Measurements from ENCODE around the gene GRIK4. TPM values are rescaled to one million over a fixed set of nuclear protein-coding genes. Genes with fewer than 3 reads are reported as not detected.

Gene GRIK4
- total RNA-seq, 2 donors from 2014 or later, result 0.05 to 1.7 TPM

- Histone ChIP-seq H3K27me3 (replicated peaks; ENCODE audit: insufficient read depth) (peaks cover 2% of the 10 kb centered on the region), H3K27ac (no peak overlapping the region), H3K9me3 (no peaks in the 10 kb centered on the region), H3K4me1 (replicated peaks) (no peaks in the 10 kb centered on the region), H3K4me3 (no peak overlapping the region), H3K36me3 (no peaks in the 10 kb centered on the region)
- intact Hi-C loops (cut with DNase I), result no loop called here
- 56% methylated on average over 38 of the region's 39 CpGs for WGBS
- TF ChIP-seq POLR2A (IDR thresholded peaks at IDR 0.05) (no peak), POLR2AphosphoS5 (IDR thresholded peaks at IDR 0.05) (no peak), CTCF (IDR thresholded peaks at IDR 0.05) (no peak)
- DNase-seq (ENCODE audit: low spot score), result no peak
Measured at GRCh38 chr11:120516461-120517389, 5.2 kb downstream of the GRIK4 start.

GRCh38 chr11:120517390-120517761, 5.8 kb downstream of the GRIK4 start:
- no peak for TF ChIP-seq CTCF (IDR thresholded peaks at IDR 0.05)
- TF ChIP-seq POLR2A (IDR thresholded peaks at IDR 0.05), result no peak
- TF ChIP-seq POLR2AphosphoS5 (IDR thresholded peaks at IDR 0.05), result no peak
- H3K4me1 ChIP-seq (replicated peaks), result no peaks in the 10 kb centered on the region
- intact Hi-C loops (cut with DNase I), result no loop called here
- H3K36me3 ChIP-seq, result no peaks in the 10 kb centered on the region
- WGBS, result 52% methylated on average over 13 of the region's 13 CpGs
- no peaks in the 10 kb centered on the region for H3K9me3 ChIP-seq
- no peak for DNase-seq (ENCODE audit: low spot score)
- peaks cover under 1% of the 10 kb centered on the region for H3K27me3 ChIP-seq (replicated peaks; ENCODE audit: insufficient read depth)
- H3K4me3 ChIP-seq, result no peak overlapping the region
- H3K27ac ChIP-seq, result no peak overlapping the region

GRCh38 chr11:120517801-120518291, 6.3 kb downstream of the GRIK4 start:
- 82% methylated on average over 7 of the region's 7 CpGs for WGBS
- no peaks in the 10 kb centered on the region for H3K36me3 ChIP-seq
- no peak for TF ChIP-seq POLR2AphosphoS5 (IDR thresholded peaks at IDR 0.05)
- no peaks in the 10 kb centered on the region for H3K9me3 ChIP-seq
- H3K4me1 ChIP-seq (replicated peaks), result no peaks in the 10 kb centered on the region
- no peaks in the 10 kb centered on the region for H3K27me3 ChIP-seq (replicated peaks; ENCODE audit: insufficient read depth)
- H3K4me3 ChIP-seq, result no peak overlapping the region
- no peak overlapping the region for H3K27ac ChIP-seq
- no peak for DNase-seq (ENCODE audit: low spot score)
- intact Hi-C loops (cut with DNase I), result no loop called here

GRCh38 chr11:120518356-120518755, 6.8 kb downstream of the GRIK4 start:
- 96% methylated on average over 7 of the region's 7 CpGs for WGBS
- no peak overlapping the region for H3K27ac ChIP-seq
- H3K36me3 ChIP-seq, result no peaks in the 10 kb centered on the region
- no peak for TF ChIP-seq POLR2A (IDR thresholded peaks at IDR 0.05)
- no peak for TF ChIP-seq CTCF (IDR thresholded peaks at IDR 0.05)
- no peak for TF ChIP-seq POLR2AphosphoS5 (IDR thresholded peaks at IDR 0.05)
- H3K4me3 ChIP-seq, result no peak overlapping the region
- no peaks in the 10 kb centered on the region for H3K27me3 ChIP-seq (replicated peaks; ENCODE audit: insufficient read depth)
- H3K9me3 ChIP-seq, result no peaks in the 10 kb centered on the region
- intact Hi-C loops (cut with DNase I), result no loop called here
- DNase-seq (ENCODE audit: low spot score), result no peak
- H3K4me1 ChIP-seq (replicated peaks), result no peaks in the 10 kb centered on the region

GRCh38 chr11:120519474-120519873, 7.9 kb downstream of the GRIK4 start:
- DNase-seq (ENCODE audit: low spot score), result no peak
- 95% methylated on average over 3 of the region's 3 CpGs for WGBS
- H3K9me3 ChIP-seq, result no peaks in the 10 kb centered on the region
- no peak for TF ChIP-seq POLR2AphosphoS5 (IDR thresholded peaks at IDR 0.05)
- TF ChIP-seq CTCF (IDR thresholded peaks at IDR 0.05), result no peak
- no peak for TF ChIP-seq POLR2A (IDR thresholded peaks at IDR 0.05)
- intact Hi-C loops (cut with DNase I), result no loop called here
- no peaks in the 10 kb centered on the region for H3K36me3 ChIP-seq
- H3K4me3 ChIP-seq, result no peak overlapping the region
- H3K4me1 ChIP-seq (replicated peaks), result no peaks in the 10 kb centered on the region
- H3K27me3 ChIP-seq (replicated peaks; ENCODE audit: insufficient read depth), result no peaks in the 10 kb centered on the region
- no peak overlapping the region for H3K27ac ChIP-seq
